SK-N-SH treated with all-trans-retinoic acid at 6 μM for 48 hours (cell line): ENCODE results near the gene PAK6.

Source experiments
- ATAC-seq: fragments of 200-7000 bp; cut with Tn5 transposase; 3 replicates; pipeline ENCODE4 v1.9.1; 2020; ENCODE audit warnings: mild to moderate bottlenecking, moderate library complexity
- ARNTL ChIP-seq: fragments of 450-650 bp; formaldehyde crosslinking; IDR thresholded peaks from 2 replicates; pipeline ENCODE4 v1.5.0; 2020; ENCODE audit warnings: low read depth, mild to moderate bottlenecking, moderate library complexity, borderline replicate concordance
- BACH2 ChIP-seq: fragments of 250-450 bp; sonication (Bioruptor Pico); IDR thresholded peaks from 2 replicates; pipeline ENCODE4 v1.9.0; 2021; ENCODE audit warnings: mild to moderate bottlenecking, borderline replicate concordance
- CSDC2 ChIP-seq: fragments of 250-450 bp; sonication (Bioruptor Pico); IDR thresholded peaks from 2 replicates; pipeline ENCODE4 v1.5.0; 2020; ENCODE audit warnings: mild to moderate bottlenecking, moderate library complexity
- CSRNP3 ChIP-seq: fragments of 250-450 bp; sonication (Bioruptor Pico); IDR thresholded peaks from 2 replicates; pipeline ENCODE4 v1.5.1; 2021; ENCODE audit warnings: mild to moderate bottlenecking, moderate library complexity
- GLIS3 ChIP-seq: fragments of 250-450 bp; sonication (Bioruptor Pico); IDR thresholded peaks from 2 replicates; pipeline ENCODE4 v1.5.0; 2020; ENCODE audit warnings: mild to moderate bottlenecking, moderate library complexity
- ISL1 ChIP-seq: fragments of 250-450 bp; sonication (Bioruptor Pico); IDR thresholded peaks from 2 replicates; pipeline ENCODE4 v2.1.2; 2022; ENCODE audit warnings: mild to moderate bottlenecking, moderate library complexity
- OSR1 ChIP-seq: fragments of 250-450 bp; sonication (Bioruptor Pico); IDR thresholded peaks from 2 replicates; pipeline ENCODE4 v1.8.0; 2022; ENCODE audit warnings: moderate library complexity, mild to moderate bottlenecking, inconsistent platforms
- PATZ1 ChIP-seq: fragments of 250-450 bp; sonication (Bioruptor Pico); IDR thresholded peaks from 2 replicates; pipeline ENCODE4 v1.8.0; 2020; ENCODE audit warnings: mild to moderate bottlenecking, moderate library complexity, borderline replicate concordance
- POU6F1 ChIP-seq: fragments of 250-450 bp; sonication (Bioruptor Pico); IDR thresholded peaks from 2 replicates; pipeline ENCODE4 v1.8.0; 2021; ENCODE audit warnings: low read depth, mild to moderate bottlenecking, moderate library complexity, borderline replicate concordance
- PPARA ChIP-seq: fragments of 250-450 bp; sonication (Bioruptor Pico); IDR thresholded peaks from 2 replicates; pipeline ENCODE4 v1.5.0; 2020; ENCODE audit warnings: mild to moderate bottlenecking, borderline replicate concordance
- RARB ChIP-seq: fragments of 250-450 bp; sonication (Bioruptor Pico); IDR thresholded peaks from 2 replicates; pipeline ENCODE4 v1.8.0; 2021; ENCODE audit warnings: mild to moderate bottlenecking, moderate library complexity
- SNAI2 ChIP-seq: fragments of 250-450 bp; sonication (Bioruptor Pico); IDR thresholded peaks from 2 replicates; pipeline ENCODE4 v1.5.0; 2020; ENCODE audit warnings: mild to moderate bottlenecking, moderate library complexity
- TCF4 ChIP-seq: fragments of 250-450 bp; sonication (Bioruptor Pico); IDR thresholded peaks from 2 replicates; pipeline ENCODE4 v1.8.0; 2021; ENCODE audit warnings: mild to moderate bottlenecking, moderate library complexity, borderline replicate concordance
- TOX ChIP-seq: fragments of 250-450 bp; sonication (Bioruptor Pico); IDR thresholded peaks from 2 replicates; pipeline ENCODE4 v1.8.0; 2021; ENCODE audit warnings: mild to moderate bottlenecking, moderate library complexity, borderline replicate concordance
- TSHZ2 ChIP-seq: fragments of 250-450 bp; sonication (Bioruptor Pico); IDR thresholded peaks from 2 replicates; pipeline ENCODE4 v1.5.0; 2020; ENCODE audit warnings: mild to moderate bottlenecking, moderate library complexity
- ZC3H10 ChIP-seq: fragments of 250-450 bp; sonication (Bioruptor Pico); IDR thresholded peaks from 2 replicates; pipeline ENCODE4 v1.5.1; 2021; ENCODE audit warnings: mild to moderate bottlenecking, moderate library complexity
- ZFP3 ChIP-seq: fragments of 250-450 bp; sonication (Bioruptor Pico); IDR thresholded peaks from 2 replicates; pipeline ENCODE4 v1.5.0; 2020; ENCODE audit warnings: mild to moderate bottlenecking, moderate library complexity
- ZFP30 ChIP-seq: fragments of 450-650 bp; formaldehyde crosslinking; IDR thresholded peaks from 2 replicates; pipeline ENCODE4 v1.5.0; 2022; ENCODE audit warnings: mild to moderate bottlenecking, moderate library complexity
- ZNF565 ChIP-seq: fragments of 450-650 bp; formaldehyde crosslinking; conservative IDR thresholded peaks from 2 replicates; pipeline ENCODE4 v1.5.0; 2020; ENCODE audit warnings: low read depth, mild to moderate bottlenecking, moderate library complexity
- ZNF70 ChIP-seq: fragments of 450-650 bp; formaldehyde crosslinking; IDR thresholded peaks from 2 replicates; pipeline ENCODE4 v1.5.0; 2020; ENCODE audit warnings: mild to moderate bottlenecking, moderate library complexity
- TF ChIP-seq, protein P1 (sequence below): fragments of 250-450 bp; sonication (Bioruptor Pico); IDR thresholded peaks from 2 replicates; pipeline ENCODE4 v1.5.1; 2020; ENCODE audit warnings: low read depth, mild to moderate bottlenecking, moderate library complexity

PAK6 gene

GRCh38 chr15:40263024-40263754 is 24.3 kb downstream of the PAK6 start:
- peak; percentile 12; the same call in 2 of the 3 replicates for ATAC-seq

GRCh38 chr15:40264321-40265153 is 25.7 kb downstream of the PAK6 start:
- TF ChIP-seq CSRNP3 (CRISPR knock-in tag) (no peak), ZFP30 (CRISPR knock-in tag) (no peak), PATZ1 (no peak), RARB (CRISPR knock-in tag) (no peak), ARNTL (no peak), OSR1 (CRISPR knock-in tag) (no peak), SNAI2 (CRISPR knock-in tag) (no peak), GLIS3 (CRISPR knock-in tag) (no peak), ISL1 (no peak), ZC3H10 (CRISPR knock-in tag) (no peak), BACH2 (CRISPR knock-in tag) (no peak), ZNF70 (no peak), POU6F1 (CRISPR knock-in tag) (no peak), ZFP3 (CRISPR knock-in tag) (no peak), CSDC2 (CRISPR knock-in tag) (no peak), TCF4 (CRISPR knock-in tag) (no peak), TSHZ2 (no peak), PPARA (CRISPR knock-in tag) (no peak)
- TF ChIP-seq, protein P1, sequence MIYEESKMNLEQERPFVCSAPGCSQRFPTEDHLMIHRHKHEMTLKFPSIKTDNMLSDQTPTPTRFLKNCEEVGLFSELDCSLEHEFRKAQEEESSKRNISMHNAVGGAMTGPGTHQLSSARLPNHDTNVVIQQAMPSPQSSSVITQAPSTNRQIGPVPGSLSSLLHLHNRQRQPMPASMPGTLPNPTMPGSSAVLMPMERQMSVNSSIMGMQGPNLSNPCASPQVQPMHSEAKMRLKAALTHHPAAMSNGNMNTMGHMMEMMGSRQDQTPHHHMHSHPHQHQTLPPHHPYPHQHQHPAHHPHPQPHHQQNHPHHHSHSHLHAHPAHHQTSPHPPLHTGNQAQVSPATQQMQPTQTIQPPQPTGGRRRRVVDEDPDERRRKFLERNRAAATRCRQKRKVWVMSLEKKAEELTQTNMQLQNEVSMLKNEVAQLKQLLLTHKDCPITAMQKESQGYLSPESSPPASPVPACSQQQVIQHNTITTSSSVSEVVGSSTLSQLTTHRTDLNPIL (CRISPR knock-in tag) = no peak
- ATAC-seq = no peak

More at GRCh38 chr15:40263024-40263754, 24.3 kb downstream of the PAK6 start:
- TF ChIP-seq CSRNP3 (CRISPR knock-in tag) (no peak), ARNTL (no peak), RARB (CRISPR knock-in tag) (no peak), SNAI2 (CRISPR knock-in tag) (no peak), ISL1 (no peak), GLIS3 (CRISPR knock-in tag) (no peak), CSDC2 (CRISPR knock-in tag) (no peak), ZNF70 (no peak), TOX (CRISPR knock-in tag) (no peak), ZNF565 (CRISPR knock-in tag) (no peak)
